ENCODE results near the gene C6orf89.
"Not testable (repeated sequence)": the region's sequence is repeated elsewhere in the genome, so short reads cannot be mapped to it uniquely, and the experiment has no call there.

The C6orf89 gene

GRCh38 chr6:36945301-36945700 lies 59.5 kb downstream of the C6orf89 start:
- DNase-seq (ENCODE audit: extremely low read depth in 1 of 2, low read depth in 1 of 2) = no peak

DNA sequence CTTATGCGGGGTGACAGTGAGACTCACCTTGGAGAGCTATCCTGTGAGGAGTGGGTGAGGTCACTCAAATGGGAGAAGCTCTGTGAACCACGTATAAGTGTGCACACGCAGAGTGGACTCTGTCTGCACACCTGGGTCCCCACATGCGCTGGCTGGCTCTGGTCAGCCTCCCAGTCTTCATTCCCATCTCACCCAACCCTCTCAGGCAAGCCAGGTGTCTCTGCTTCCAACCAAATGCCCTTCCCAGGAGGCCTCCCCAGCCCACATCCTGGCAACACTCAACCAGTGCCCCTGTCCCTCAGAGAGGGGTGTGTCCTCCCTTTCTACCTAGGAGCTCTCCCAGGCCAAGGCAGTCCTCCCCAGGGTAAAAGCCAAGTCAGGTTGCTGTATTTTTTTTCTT lies 60.8 kb downstream of the C6orf89 start:
- no peak for DNase-seq (ENCODE audit: extremely low read depth in 1 of 2, low read depth in 1 of 2)

- DNase-seq (ENCODE audit: extremely low read depth in 1 of 2, low read depth in 1 of 2) = peak in 1 of 2 donors; percentile 7
These were observed 62.0 kb downstream of the C6orf89 start for GRCh38 chr6:36947570-36948351.

DNA sequence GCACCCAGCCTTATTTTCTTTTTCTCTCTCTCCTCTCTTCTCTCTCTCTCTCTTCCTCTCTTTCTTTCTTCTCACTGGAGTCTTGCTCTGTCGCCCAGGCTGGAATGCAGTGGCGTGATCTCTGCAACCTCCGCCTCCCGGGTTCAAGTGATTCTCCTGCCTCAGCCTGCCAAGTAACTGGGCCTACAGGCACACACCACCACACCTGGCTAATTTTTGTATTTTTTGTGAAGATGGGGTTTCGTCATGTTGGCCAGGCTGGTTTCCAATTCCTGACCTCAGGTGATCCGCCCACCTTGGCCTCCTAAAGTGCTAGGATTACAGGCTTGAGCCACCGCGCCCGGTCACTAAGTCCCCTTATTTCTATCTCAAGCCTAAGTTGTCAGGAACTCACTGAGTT lies 63.3 kb downstream of the C6orf89 start:
- DNase-seq (ENCODE audit: extremely low read depth in 1 of 2, low read depth in 1 of 2) = not testable (repeated sequence)

- DNase-seq (ENCODE audit: extremely low read depth in 1 of 2, low read depth in 1 of 2) = no peak
These were observed 63.9 kb downstream of the C6orf89 start for GRCh38 chr6:36949636-36950035.

- DNase-seq (ENCODE audit: extremely low read depth in 1 of 2, low read depth in 1 of 2) = no peak
These were observed 68.1 kb downstream of the C6orf89 start for GRCh38 chr6:36953931-36954261.

DNA sequence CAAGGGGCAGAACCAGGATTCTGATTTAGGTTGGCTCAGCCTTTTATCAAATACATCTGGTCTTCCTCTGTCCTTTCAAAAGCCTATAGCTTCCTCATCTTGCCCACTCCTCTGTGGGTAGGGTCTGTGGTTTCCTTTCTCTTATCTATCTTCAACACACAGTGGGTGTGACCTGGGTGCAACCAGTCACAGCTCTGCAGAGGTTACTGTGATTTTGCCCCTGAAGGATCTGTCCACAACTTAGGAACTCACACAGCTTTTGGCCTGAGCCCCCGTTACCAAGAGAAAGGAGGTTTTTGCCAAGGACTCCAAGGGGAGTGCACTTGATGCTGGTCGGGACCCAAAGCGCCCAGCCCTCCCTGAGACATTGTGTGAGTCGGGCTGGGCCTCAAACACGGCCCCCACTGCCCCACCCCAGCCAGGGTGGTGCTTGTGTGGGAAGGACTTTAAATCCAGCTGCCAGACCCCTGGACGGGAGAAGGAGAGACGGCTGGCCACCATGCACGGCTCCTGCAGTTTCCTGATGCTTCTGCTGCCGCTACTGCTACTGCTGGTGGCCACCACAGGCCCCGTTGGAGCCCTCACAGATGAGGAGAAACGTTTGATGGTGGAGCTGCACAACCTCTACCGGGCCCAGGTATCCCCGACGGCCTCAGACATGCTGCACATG lies 68.6 kb downstream of the C6orf89 start, which contains the start of gene PI16:
TSS of gene PI16 (plus strand) at position 477 of the 670 bp plus-strand sequence. CDS start at position 500, 23 bp downstream.
- DNase-seq (ENCODE audit: extremely low read depth in 1 of 2, low read depth in 1 of 2) = no peak

GRCh38 chr6:36955136-36955535 lies 69.4 kb downstream of the C6orf89 start:
- no peak for DNase-seq (ENCODE audit: extremely low read depth in 1 of 2, low read depth in 1 of 2)

DNA sequence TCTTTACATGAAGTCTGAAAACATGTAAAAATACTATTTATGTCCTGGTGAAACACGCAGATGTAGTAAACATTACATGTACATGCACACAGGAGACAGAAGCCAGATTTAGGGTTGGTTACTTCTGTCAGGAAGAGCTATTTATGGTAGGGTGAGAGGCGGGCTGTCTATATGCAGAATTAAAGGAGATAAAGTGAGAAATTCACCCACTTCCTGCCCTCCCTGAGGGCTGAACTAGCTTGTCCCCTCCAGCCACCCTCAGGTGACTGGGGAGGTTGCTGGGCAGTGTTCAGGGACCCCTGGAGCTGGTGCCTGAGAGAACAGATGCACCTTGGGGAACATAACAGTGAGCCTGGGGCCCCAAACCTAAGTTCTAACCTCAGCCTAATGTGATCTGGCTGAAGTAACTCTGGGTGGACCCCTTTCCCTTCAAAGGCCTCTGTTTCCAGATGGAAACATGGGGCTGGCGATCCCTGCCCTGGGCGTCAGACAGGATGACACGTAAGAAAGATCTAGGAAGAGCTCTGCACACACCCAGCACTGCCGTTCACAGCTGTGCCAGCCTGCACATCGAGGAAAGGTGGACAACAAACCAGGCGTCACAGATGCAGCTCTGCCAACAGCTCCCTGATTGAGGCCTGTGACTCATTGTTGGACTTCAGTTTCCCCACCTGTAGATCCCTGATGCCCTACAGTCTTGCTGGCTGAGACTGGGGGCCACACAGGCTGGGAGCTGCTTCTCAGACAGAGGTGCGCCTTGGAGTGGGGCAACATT lies 70.1 kb downstream of the C6orf89 start:
- no peak for DNase-seq (ENCODE audit: extremely low read depth in 1 of 2, low read depth in 1 of 2)

DNA sequence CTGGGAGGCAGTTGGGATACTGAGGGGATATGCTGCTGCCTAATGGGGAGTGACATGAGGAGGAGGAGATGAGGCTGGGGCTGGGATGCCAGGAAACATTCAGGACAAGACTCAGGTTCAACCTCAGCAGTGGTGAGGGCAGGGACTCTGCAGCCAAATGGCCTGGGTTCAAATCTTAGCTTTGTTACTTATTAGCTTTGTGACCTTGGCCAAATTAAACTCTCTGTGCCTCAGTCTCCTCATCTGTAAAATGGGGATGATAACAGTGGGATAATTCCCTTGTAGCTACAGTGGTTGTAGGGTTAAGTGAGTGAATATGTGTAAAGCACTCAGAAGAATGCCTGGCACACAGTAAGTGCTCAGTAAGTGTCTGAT lies 70.7 kb downstream of the C6orf89 start:
- no peak for DNase-seq (ENCODE audit: extremely low read depth in 1 of 2, low read depth in 1 of 2)

GRCh38 chr6:36957773-36958271 lies 72.1 kb downstream of the C6orf89 start:
- DNase-seq (ENCODE audit: extremely low read depth in 1 of 2, low read depth in 1 of 2) = no peak

DNA sequence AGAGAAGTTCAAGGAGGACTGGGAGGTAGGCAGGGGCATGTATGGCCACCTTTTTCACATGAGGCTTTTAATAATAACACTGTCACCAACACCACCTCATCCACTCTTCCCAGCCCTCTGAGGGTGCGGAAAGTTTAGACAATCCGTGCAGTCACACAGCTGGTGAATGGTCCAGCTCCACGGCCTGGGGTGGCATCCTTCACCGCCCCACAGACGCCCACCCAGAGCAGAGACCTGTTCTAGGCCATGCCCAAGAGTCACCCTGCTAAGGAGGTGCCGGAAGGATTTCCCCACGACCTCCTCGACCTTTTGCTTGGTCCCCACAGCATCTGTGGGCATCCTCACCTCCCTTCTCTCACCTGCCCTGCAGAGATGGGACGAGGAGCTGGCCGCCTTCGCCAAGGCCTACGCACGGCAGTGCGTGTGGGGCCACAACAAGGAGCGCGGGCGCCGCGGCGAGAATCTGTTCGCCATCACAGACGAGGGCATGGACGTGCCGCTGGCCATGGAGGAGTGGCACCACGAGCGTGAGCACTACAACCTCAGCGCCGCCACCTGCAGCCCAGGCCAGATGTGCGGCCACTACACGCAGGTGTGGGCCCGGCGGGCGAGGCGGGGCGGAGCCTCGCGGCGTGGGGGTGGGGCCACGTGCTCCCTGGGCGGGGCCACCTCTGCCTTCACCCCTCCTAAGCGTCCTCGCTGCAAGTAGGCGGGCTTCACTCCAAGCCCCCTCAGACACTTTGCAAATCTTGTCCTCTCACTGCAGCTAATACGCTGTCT lies 73.2 kb downstream of the C6orf89 start:
- no peak for DNase-seq (ENCODE audit: extremely low read depth in 1 of 2, low read depth in 1 of 2)

- no peak for DNase-seq (ENCODE audit: extremely low read depth in 1 of 2, low read depth in 1 of 2)
These were observed 74.0 kb downstream of the C6orf89 start for GRCh38 chr6:36959555-36960250.

GRCh38 chr6:36961441-36962435 lies 76.0 kb downstream of the C6orf89 start:
- no peak for DNase-seq (ENCODE audit: extremely low read depth in 1 of 2, low read depth in 1 of 2)

GRCh38 chr6:36962874-36963273 lies 77.1 kb downstream of the C6orf89 start:
- DNase-seq (ENCODE audit: extremely low read depth in 1 of 2, low read depth in 1 of 2) = peak; percentile 37 to 57

GRCh38 chr6:36963451-36964290 lies 77.9 kb downstream of the C6orf89 start:
- DNase-seq (ENCODE audit: extremely low read depth in 1 of 2, low read depth in 1 of 2) = no peak

- DNase-seq (ENCODE audit: extremely low read depth in 1 of 2, low read depth in 1 of 2) = no peak
These were observed 78.6 kb downstream of the C6orf89 start for GRCh38 chr6:36964349-36964748.

GRCh38 chr6:36964908-36965307 lies 79.2 kb downstream of the C6orf89 start:
- DNase-seq (ENCODE audit: extremely low read depth in 1 of 2, low read depth in 1 of 2) = no peak

All from stimulated activated CD8-positive, alpha-beta memory T cell treated with anti-CD3 and anti-CD28 coated beads, Interleukin-7, amount 100 ng/mL, for 48 hours (primary cell).